ENCODE data around the gene COL2A1. TPM values are rescaled to one million over a fixed set of nuclear protein-coding genes. Genes with fewer than 3 reads are reported as not detected.

The COL2A1 gene
- total RNA-seq, 4 donors from 2014 or later: not detected

GRCh38 chr12:47978598-47978873 is 25.7 kb downstream of the COL2A1 start:
- WGBS, 2 donors: 83 to 84% methylated on average over 7 of the region's 7 CpGs
- H3K9me3 ChIP-seq: no peaks in the 10 kb centered on the region
- peaks cover 0 to 4% of the 10 kb centered on the region in 2 donors for H3K4me1 ChIP-seq
- intact Hi-C loops (cut with DNase I): no loop called here
- TF ChIP-seq POLR2A (IDR thresholded peaks at IDR 0.05) (no peak), CTCF (IDR thresholded peaks at IDR 0.05) (no peak)
- DNase-seq: no peak
- H3K4me3 ChIP-seq (replicated peaks in 1 of 3): no peak overlapping the region
- no peaks in the 10 kb centered on the region for H3K27me3 ChIP-seq
- no peaks in the 10 kb centered on the region for H3K36me3 ChIP-seq
- H3K27ac ChIP-seq: no peak overlapping the region

- WGBS, 2 donors: 83 to 89% methylated on average over 12 to 18 of the region's 18 CpGs
Observed at GRCh38 chr12:47977772-47978597, 26.3 kb downstream of the COL2A1 start.

GRCh38 chr12:47977046-47977771 is 27.1 kb downstream of the COL2A1 start:
- Histone ChIP-seq H3K36me3 (no peaks in the 10 kb centered on the region), H3K27ac (no peak overlapping the region), H3K9me3 (no peaks in the 10 kb centered on the region), H3K4me3 (replicated peaks in 1 of 3) (no peak overlapping the region), H3K4me1 (peaks cover 0 to 4% of the 10 kb centered on the region in 2 donors), H3K27me3 (no peaks in the 10 kb centered on the region)
- TF ChIP-seq CTCF (IDR thresholded peaks at IDR 0.05) (no peak), POLR2A (IDR thresholded peaks at IDR 0.05) (no peak)
- WGBS, 2 donors: 82 to 85% methylated on average over 9 to 11 of the region's 12 CpGs
- intact Hi-C loops (cut with DNase I): no loop called here
- no peak for DNase-seq

More at GRCh38 chr12:47977772-47978597, 26.3 kb downstream of the COL2A1 start:
- intact Hi-C loops (cut with DNase I): no loop called here
- Histone ChIP-seq H3K27ac (no peak overlapping the region), H3K9me3 (no peaks in the 10 kb centered on the region), H3K4me3 (replicated peaks in 1 of 3) (no peak overlapping the region), H3K36me3 (no peaks in the 10 kb centered on the region), H3K27me3 (no peaks in the 10 kb centered on the region), H3K4me1 (peaks cover 0 to 4% of the 10 kb centered on the region in 2 donors)
- TF ChIP-seq POLR2A (IDR thresholded peaks at IDR 0.05): no peak
- no peak for TF ChIP-seq CTCF (IDR thresholded peaks at IDR 0.05)
- no peak for DNase-seq

- intact Hi-C loops (cut with DNase I): no loop called here
- no peak overlapping the region for H3K27ac ChIP-seq
Observed at GRCh38 chr12:47975816-47976215, 28.5 kb downstream of the COL2A1 start.

More at GRCh38 chr12:47975816-47976215, 28.5 kb downstream of the COL2A1 start:
- TF ChIP-seq POLR2A (IDR thresholded peaks at IDR 0.05) (no peak), CTCF (IDR thresholded peaks at IDR 0.05) (no peak)
- DNase-seq: no peak
- no peaks in the 10 kb centered on the region for H3K36me3 ChIP-seq
- no peaks in the 10 kb centered on the region for H3K9me3 ChIP-seq
- WGBS, 2 donors: 90 to 93% methylated on average over 11 of the region's 11 CpGs
- no peak overlapping the region for H3K4me3 ChIP-seq (replicated peaks in 1 of 3)
- no peaks in the 10 kb centered on the region for H3K4me1 ChIP-seq
- H3K27me3 ChIP-seq: no peaks in the 10 kb centered on the region
